Progenitor cell of endocrine pancreas (in vitro differentiated cells): ENCODE results near the gene SLC3A2. TPM values are rescaled to one million over a fixed set of nuclear protein-coding genes. Genes with fewer than 3 reads are reported as not detected.

Experiments used
- DNase-seq: peaks from one replicate; pipeline ENCODE4 v3.0.0; 2021; ENCODE audit warnings: low spot score; ENCODE audit not compliant: unreplicated experiment
- H3K27ac Mint-ChIP-seq: 2 replicates; pipeline ENCODE4 v1.8.0; 2021; ENCODE audit warnings: mild to moderate bottlenecking, moderate library complexity, mixed read lengths
- H3K27me3 Mint-ChIP-seq: 2 replicates; pipeline ENCODE4 v1.8.0; 2021; ENCODE audit warnings: mixed read lengths
- H3K36me3 Mint-ChIP-seq: 2 replicates; pipeline ENCODE4 v1.8.0; 2022; ENCODE audit warnings: mixed read lengths; ENCODE audit not compliant: insufficient read depth
- H3K4me1 Mint-ChIP-seq: 2 replicates; pipeline ENCODE4 v1.8.0; 2021; ENCODE audit warnings: low read depth, mixed read lengths
- H3K4me3 Mint-ChIP-seq: 2 replicates; pipeline ENCODE4 v1.8.0; 2021; ENCODE audit warnings: low read depth, mild to moderate bottlenecking, moderate library complexity, mixed read lengths
- H3K9me3 Mint-ChIP-seq: 2 replicates; pipeline ENCODE4 v1.8.0; 2021; ENCODE audit warnings: low read depth, mixed read lengths
- CTCF ChIP-seq: fragments of 200-600 bp; sonication (generic); IDR thresholded peaks from one replicate; pipeline ENCODE4 v1.5.0; 2021; ENCODE audit warnings: antibody characterized with exemption, mild to moderate bottlenecking; ENCODE audit not compliant: unreplicated experiment
- total RNA-seq: library from RNA; stranded (reverse); gene quantifications from 2 replicates; pipeline ENCODE4 v1.2.1, GENCODE V29; 2021

The SLC3A2 gene
- total RNA-seq, 1 donor from 2014 or later = 140 TPM

- Mint-ChIP-seq H3K9me3 (peaks cover 3% of the 10 kb centered on the region), H3K4me3 (peak overlapping the region; percentile 7), H3K27ac (peak overlapping the region; percentile 71), H3K36me3 (peaks cover 28% of the 10 kb centered on the region), H3K27me3 (no peaks in the 10 kb centered on the region), H3K4me1 (peaks cover 27% of the 10 kb centered on the region)
- no peak for TF ChIP-seq CTCF
- no peak for DNase-seq
Measured at GRCh38 chr11:62851807-62852522, 28.7 kb upstream of the SLC3A2 start.

GRCh38 chr11:62852523-62853188 lies 28.0 kb upstream of the SLC3A2 start:
- no peak for TF ChIP-seq CTCF
- no peaks in the 10 kb centered on the region for H3K27me3 Mint-ChIP-seq
- H3K27ac Mint-ChIP-seq = peak overlapping the region; percentile 99
- H3K36me3 Mint-ChIP-seq = peaks cover 28% of the 10 kb centered on the region
- H3K4me1 Mint-ChIP-seq = peaks cover 29% of the 10 kb centered on the region
- DNase-seq = no peak
- no peaks in the 10 kb centered on the region for H3K9me3 Mint-ChIP-seq
- H3K4me3 Mint-ChIP-seq = peak overlapping the region; percentile 98

GRCh38 chr11:62853279-62853965 lies 27.3 kb upstream of the SLC3A2 start:
- DNase-seq = no peak
- Mint-ChIP-seq H3K36me3 (peaks cover 28% of the 10 kb centered on the region), H3K27me3 (no peaks in the 10 kb centered on the region), H3K27ac (peak overlapping the region; percentile 99), H3K4me1 (peaks cover 37% of the 10 kb centered on the region), H3K4me3 (peak overlapping the region; percentile 98), H3K9me3 (no peaks in the 10 kb centered on the region)
- TF ChIP-seq CTCF = no peak

- H3K9me3 Mint-ChIP-seq = no peaks in the 10 kb centered on the region
- no peak for DNase-seq
- H3K27me3 Mint-ChIP-seq = no peaks in the 10 kb centered on the region
- H3K4me1 Mint-ChIP-seq = peaks cover 41% of the 10 kb centered on the region
- H3K36me3 Mint-ChIP-seq = peaks cover 28% of the 10 kb centered on the region
- H3K27ac Mint-ChIP-seq = peak overlapping the region; percentile 99
- peak overlapping the region; percentile 98 for H3K4me3 Mint-ChIP-seq
- TF ChIP-seq CTCF = no peak
Measured at GRCh38 chr11:62854013-62854824, 26.5 kb upstream of the SLC3A2 start.
